Choroid plexus epithelial cell (primary cell): ENCODE data around the gene SINHCAF.

Source experiments
- DNase-seq: peaks from one replicate; pipeline ENCODE4 v3.0.0-alpha.2; 2010; ENCODE audit warnings: low read depth
- H3K4me3 ChIP-seq: 2 replicates; pipeline ENCODE4 v1.5.1; 2011; ENCODE audit warnings: low read depth, mild to moderate bottlenecking, control low read depth, low read length, moderate library complexity
- CTCF ChIP-seq: conservative IDR thresholded peaks from 2 replicates; pipeline ENCODE4 v1.5.1; 2011; ENCODE audit warnings: low read depth, mild to moderate bottlenecking, control low read depth, inconsistent platforms, low read length, moderate library complexity

Gene SINHCAF

GRCh38 chr12:31298515-31298910 lies 27.4 kb downstream of the SINHCAF start:
- DNase-seq = no peak
- TF ChIP-seq CTCF = no peak
- H3K4me3 ChIP-seq = no peak overlapping the region

GRCh38 chr12:31297572-31298514 lies 28.1 kb downstream of the SINHCAF start:
- TF ChIP-seq CTCF = no peak
- DNase-seq = no peak

GRCh38 chr12:31289441-31289840 lies 36.5 kb downstream of the SINHCAF start:
- H3K4me3 ChIP-seq = no peak overlapping the region
- DNase-seq = no peak
- TF ChIP-seq CTCF = no peak

More at GRCh38 chr12:31297572-31298514, 28.1 kb downstream of the SINHCAF start:
- H3K4me3 ChIP-seq = no peak overlapping the region

GRCh38 chr12:31288381-31288780 lies 37.6 kb downstream of the SINHCAF start:
- TF ChIP-seq CTCF = no peak
- no peak overlapping the region for H3K4me3 ChIP-seq
- no peak for DNase-seq

GRCh38 chr12:31280183-31280582 lies 45.8 kb downstream of the SINHCAF start:
- no peak for TF ChIP-seq CTCF
- no peak for DNase-seq

GRCh38 chr12:31279390-31279924 lies 46.5 kb downstream of the SINHCAF start:
- H3K4me3 ChIP-seq = no peak overlapping the region
- no peak for TF ChIP-seq CTCF
- DNase-seq = no peak

More at GRCh38 chr12:31280183-31280582, 45.8 kb downstream of the SINHCAF start:
- no peak overlapping the region for H3K4me3 ChIP-seq

GRCh38 chr12:31278832-31279231 lies 47.1 kb downstream of the SINHCAF start:
- no peak overlapping the region for H3K4me3 ChIP-seq
- no peak for DNase-seq
- no peak for TF ChIP-seq CTCF
